PC-9 (cell line): Measurements from ENCODE around the gene ANP32A.

Source experiments
- EZH2 ChIP-seq: fragments of 200-600 bp; sonication (generic); IDR thresholded peaks from 2 replicates; pipeline ENCODE4 v1.8.0; 2017; ENCODE audit warnings: antibody characterized with exemption, low read depth
- TF ChIP-seq, protein P1 (sequence below): fragments of 200-600 bp; sonication (generic); conservative IDR thresholded peaks from 2 replicates; pipeline ENCODE4 v1.6.1; 2017; ENCODE audit warnings: mixed run types, antibody characterized with exemption, mild to moderate bottlenecking, moderate library complexity

GRCh38 chr15:68801572-68802148 is 19.0 kb downstream of the ANP32A start:
- TF ChIP-seq, protein P1, sequence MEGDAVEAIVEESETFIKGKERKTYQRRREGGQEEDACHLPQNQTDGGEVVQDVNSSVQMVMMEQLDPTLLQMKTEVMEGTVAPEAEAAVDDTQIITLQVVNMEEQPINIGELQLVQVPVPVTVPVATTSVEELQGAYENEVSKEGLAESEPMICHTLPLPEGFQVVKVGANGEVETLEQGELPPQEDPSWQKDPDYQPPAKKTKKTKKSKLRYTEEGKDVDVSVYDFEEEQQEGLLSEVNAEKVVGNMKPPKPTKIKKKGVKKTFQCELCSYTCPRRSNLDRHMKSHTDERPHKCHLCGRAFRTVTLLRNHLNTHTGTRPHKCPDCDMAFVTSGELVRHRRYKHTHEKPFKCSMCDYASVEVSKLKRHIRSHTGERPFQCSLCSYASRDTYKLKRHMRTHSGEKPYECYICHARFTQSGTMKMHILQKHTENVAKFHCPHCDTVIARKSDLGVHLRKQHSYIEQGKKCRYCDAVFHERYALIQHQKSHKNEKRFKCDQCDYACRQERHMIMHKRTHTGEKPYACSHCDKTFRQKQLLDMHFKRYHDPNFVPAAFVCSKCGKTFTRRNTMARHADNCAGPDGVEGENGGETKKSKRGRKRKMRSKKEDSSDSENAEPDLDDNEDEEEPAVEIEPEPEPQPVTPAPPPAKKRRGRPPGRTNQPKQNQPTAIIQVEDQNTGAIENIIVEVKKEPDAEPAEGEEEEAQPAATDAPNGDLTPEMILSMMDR: no peak
- no peak for TF ChIP-seq EZH2
